ENCODE data around the gene KDM2A.
"Not testable (repeated sequence)": the region's sequence is repeated elsewhere in the genome, so short reads cannot be mapped to it uniquely, and the experiment has no call there.

The KDM2A gene

GRCh38 chr11:67117672-67118180, 1.3 kb upstream of the KDM2A start:
- peak; percentile 31 for DNase-seq (ENCODE audit: low spot score)

GRCh38 chr11:67118181-67118766, 789 bp upstream of the KDM2A start:
- DNase-seq (ENCODE audit: low spot score) = peak; percentile 48

- no peak for DNase-seq (ENCODE audit: low spot score)
Measured at GRCh38 chr11:67119585-67120391, 725 bp downstream of the KDM2A start.

- DNase-seq (ENCODE audit: low spot score) = no peak
Measured at GRCh38 chr11:67120456-67120855, 1.4 kb downstream of the KDM2A start.

- no peak for DNase-seq (ENCODE audit: low spot score)
Measured at GRCh38 chr11:67120881-67121710, 2.0 kb downstream of the KDM2A start.

GRCh38 chr11:67123801-67124200, 4.7 kb downstream of the KDM2A start:
- DNase-seq (ENCODE audit: low spot score) = not testable (repeated sequence)

GRCh38 chr11:67126243-67126642, 7.2 kb downstream of the KDM2A start:
- DNase-seq (ENCODE audit: low spot score) = not testable (repeated sequence)

GRCh38 chr11:67126986-67127385, 7.9 kb downstream of the KDM2A start:
- no peak for DNase-seq (ENCODE audit: low spot score)

GRCh38 chr11:67130861-67131260, 11.8 kb downstream of the KDM2A start:
- not testable (repeated sequence) for DNase-seq (ENCODE audit: low spot score)

- DNase-seq (ENCODE audit: low spot score) = no peak
Measured at GRCh38 chr11:67136156-67136555, 17.1 kb downstream of the KDM2A start.

GRCh38 chr11:67138922-67139321, 19.9 kb downstream of the KDM2A start:
- DNase-seq (ENCODE audit: low spot score) = no peak

GRCh38 chr11:67146516-67147226, 27.6 kb downstream of the KDM2A start:
- no peak for DNase-seq (ENCODE audit: low spot score)

GRCh38 chr11:67153971-67154370, 34.9 kb downstream of the KDM2A start:
- DNase-seq (ENCODE audit: low spot score) = no peak

- no peak for DNase-seq (ENCODE audit: low spot score)
Measured at GRCh38 chr11:67154726-67155125, 35.7 kb downstream of the KDM2A start.

- DNase-seq (ENCODE audit: low spot score) = no peak
Measured at GRCh38 chr11:67157691-67158090, 38.6 kb downstream of the KDM2A start.

GRCh38 chr11:67158221-67158620, 39.2 kb downstream of the KDM2A start:
- DNase-seq (ENCODE audit: low spot score) = no peak

- no peak for DNase-seq (ENCODE audit: low spot score)
Measured at GRCh38 chr11:67160045-67160444, 41.0 kb downstream of the KDM2A start.

- DNase-seq (ENCODE audit: low spot score) = no peak
Measured at GRCh38 chr11:67160872-67161783, 42.1 kb downstream of the KDM2A start.

- no peak for DNase-seq (ENCODE audit: low spot score)
Measured at GRCh38 chr11:67163006-67163405, 43.9 kb downstream of the KDM2A start.

- no peak for DNase-seq (ENCODE audit: low spot score)
Measured at GRCh38 chr11:67165623-67166022, 46.6 kb downstream of the KDM2A start.

GRCh38 chr11:67167091-67167490, 48.0 kb downstream of the KDM2A start:
- no peak for DNase-seq (ENCODE audit: low spot score)
